ENCODE results near the gene PCBP2.

DNA sequence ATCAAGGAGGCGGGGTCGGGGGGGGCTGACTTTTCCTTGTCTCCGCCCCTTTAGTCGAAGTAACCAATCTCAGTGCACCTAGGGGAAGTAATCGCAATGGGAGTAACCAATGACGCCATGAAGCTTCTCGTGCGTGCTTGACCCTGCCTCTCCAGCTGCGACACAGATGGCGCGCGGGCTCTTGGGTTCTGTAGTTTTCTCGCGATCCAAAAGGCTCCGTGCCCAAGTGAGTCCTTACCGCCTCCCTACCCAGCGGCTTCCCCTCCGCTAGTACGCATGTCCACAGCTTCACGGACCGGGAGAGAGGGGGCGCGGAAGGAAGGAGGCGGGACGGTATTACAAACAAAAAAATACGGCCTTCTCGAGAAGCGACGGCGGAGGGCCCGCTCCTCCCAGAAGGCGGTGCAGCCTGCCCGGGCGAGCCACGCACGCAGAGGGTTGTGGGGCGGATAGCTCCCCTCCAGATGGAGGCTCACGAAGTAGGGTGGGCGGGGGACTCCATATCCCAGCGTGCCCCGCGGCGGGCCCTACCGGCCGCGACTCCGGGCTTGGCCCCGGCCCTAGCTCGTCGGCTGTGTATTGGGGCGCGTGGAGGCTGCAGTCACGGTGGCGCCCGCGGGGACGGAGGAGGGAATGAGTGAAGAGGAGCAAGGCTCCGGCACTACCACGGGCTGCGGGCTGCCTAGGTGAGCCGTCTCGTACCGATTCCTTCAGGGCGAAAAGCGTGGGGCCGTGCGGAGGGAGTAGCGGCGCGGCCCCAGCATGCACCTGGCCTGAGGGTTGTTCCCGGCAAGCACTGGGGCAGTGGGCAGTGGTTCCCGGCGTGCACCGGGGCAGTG, 49.1 kb downstream of the PCBP2 start, which contains the start of gene TARBP2:
- TF ChIP-seq CTCF (IDR thresholded peaks at IDR 0.05; ENCODE audit: low read depth, low read length) (no peak), POLR2A (IDR thresholded peaks at IDR 0.05; ENCODE audit: extremely low read depth, insufficient read length) (peak; percentile 81), MYC (IDR thresholded peaks at IDR 0.05; ENCODE audit: low read depth, low read length) (peak; percentile 82)
- TF ChIP-seq, protein P1, sequence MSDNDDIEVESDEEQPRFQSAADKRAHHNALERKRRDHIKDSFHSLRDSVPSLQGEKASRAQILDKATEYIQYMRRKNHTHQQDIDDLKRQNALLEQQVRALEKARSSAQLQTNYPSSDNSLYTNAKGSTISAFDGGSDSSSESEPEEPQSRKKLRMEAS (IDR thresholded peaks at IDR 0.05; ENCODE audit: low read depth, low read length), result peak; percentile 79

All from NB4 (cell line).